EL (cell line): Measurements from ENCODE around the gene DOC2A.

ENCODE experiments used
- DNase-seq: peaks from one replicate; pipeline ENCODE4 v3.0.0-alpha.2; 2016

Gene DOC2A

DNA sequence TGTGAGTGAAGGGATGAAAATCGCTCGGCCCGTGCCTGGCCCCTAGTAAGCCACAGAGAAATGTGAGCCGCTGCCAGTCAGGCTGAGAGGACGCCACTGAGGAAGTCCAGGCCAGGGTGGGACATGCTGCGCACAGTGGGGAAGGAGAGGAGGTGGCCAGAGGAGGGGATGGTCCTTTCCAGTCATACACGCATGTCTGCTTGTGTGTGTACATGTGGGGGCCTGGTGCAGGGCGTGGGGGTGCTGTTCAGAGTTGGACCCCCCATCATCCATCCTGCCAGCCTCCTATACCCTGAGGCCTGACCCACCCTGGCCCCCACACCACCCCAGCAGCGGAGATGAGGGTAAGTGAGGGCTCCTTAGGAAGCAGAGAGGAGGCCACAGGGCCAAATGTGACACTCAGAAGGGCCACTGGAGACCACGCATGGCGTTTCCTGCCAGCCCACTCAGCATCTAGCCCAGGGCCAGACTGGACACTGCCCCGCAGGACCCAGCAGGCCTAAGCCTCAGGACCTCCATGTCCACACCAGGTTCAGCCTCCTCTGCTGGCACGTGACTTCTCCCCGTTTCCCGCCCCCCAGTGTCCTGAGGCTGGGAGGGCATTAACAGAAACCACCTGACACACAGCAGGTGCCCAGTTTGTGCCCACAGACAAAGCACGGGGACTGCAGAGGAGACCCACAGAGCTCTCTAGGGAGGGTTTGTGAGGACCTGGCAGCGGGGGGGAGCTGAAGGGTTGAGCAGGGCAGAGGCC lies 7.0 kb downstream of the DOC2A start:
- DNase-seq = no peak

- DNase-seq = no peak
Measured at GRCh38 chr16:30002614-30003346, 8.0 kb downstream of the DOC2A start.

DNA sequence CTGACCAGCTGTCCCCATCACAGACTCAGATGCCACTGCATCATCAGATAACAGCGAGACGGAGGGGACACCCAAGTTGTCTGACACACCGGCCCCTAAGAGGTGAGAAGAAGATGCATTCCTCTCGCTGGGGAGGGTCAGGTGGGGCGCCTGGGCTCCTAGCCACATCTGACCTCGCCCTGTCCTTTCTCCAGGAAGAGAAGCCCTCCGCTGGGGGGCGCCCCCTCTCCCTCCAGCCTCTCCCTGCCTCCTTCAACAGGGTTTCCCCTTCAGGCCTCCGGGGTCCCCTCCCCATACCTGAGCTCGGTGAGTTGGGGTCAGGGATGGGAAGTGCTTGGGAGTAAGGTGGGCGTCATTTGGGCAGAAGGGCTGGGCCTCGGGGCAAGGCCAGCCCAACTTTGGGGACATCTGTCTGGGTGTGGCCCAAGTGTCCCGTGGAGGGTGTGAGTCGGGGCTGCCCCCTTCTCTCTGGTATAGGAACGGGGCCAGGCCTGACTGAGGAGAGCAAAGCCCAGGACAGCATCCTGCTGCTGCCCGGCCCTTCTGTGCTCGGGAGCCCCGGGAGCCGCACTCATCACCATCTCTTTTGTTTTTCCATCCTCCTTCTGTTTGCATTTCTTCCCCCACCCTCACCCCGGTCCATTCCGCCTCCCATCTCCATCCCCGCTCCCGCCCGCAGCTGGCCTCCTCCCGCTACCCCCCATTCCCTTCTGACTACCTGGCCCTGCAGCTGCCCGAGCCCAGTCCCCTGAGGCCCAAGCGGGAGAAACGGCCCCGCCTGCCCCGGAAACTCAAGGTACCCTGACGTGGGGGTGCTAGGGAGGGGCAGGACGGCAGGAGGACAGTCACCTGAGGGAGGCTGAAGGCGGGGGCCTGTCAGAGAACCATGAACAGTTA lies 9.8 kb downstream of the DOC2A start:
- DNase-seq = no peak

DNA sequence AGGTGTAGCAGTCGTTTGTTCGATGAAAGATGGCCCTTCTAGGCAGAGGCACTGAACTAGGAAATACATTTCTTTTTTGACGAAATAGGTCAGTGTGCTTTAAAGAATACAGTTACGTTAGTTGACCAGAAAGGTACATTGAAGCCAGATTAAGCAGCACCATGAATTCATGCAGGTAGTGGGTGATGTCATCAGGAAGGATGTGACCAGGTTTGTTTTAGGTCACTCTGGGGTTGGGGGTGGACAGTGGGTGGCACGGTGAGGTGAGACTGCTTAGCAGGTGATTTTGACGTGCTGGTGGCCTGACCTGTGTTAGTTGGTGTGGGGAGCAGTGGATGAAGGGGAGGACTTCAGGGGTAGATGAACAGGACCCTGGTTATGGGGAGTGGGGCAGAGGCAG lies 11.2 kb downstream of the DOC2A start:
- no peak for DNase-seq

GRCh38 chr16:29996766-29997250 lies 14.0 kb downstream of the DOC2A start:
- DNase-seq = no peak

DNA sequence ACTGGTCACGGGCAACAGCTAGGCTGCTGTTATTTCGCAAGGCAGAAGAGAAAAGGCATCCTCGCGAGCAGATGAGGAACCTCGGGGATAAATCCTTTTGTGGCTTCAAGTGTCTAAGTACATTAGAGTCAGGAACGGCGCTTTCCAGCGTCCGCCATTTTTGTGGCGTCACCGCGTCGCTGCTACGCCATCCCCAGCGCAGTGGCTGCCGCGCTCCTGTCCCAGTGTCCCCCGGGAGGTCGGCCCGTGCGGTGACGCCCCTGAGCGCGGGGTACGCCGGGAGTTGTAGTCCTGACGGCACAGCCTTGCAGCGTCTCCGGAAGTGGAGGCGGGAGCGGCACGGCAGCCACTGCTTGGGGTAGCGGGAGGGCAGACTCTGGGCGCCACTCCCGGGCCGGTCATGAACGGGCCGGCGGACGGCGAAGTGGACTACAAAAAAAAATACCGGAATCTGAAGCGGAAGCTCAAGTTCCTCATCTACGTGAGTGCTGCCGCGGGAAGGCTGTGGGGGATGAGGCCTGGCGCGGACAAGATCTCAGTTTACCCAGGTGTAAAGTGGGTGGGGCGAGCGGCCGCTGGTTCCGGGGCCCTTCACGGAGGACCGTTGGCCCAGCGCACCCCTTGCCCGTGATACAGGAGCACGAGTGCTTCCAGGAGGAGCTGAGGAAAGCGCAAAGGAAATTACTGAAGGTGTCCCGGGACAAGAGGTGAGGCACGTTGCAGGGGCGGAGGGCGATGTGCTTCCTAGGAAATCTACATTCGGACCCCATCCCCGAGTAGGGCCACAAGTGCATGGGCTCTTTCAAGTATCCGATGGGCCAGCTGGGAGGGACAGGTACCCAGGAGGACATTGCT lies 14.7 kb downstream of the DOC2A start, which contains the start of gene INO80E:
Gene INO80E, plus strand, starts transcription at position 331 of the 855 bp plus-strand sequence. Its CDS starts 70 bp downstream, at position 401.
- peak; percentile 95 for DNase-seq

GRCh38 chr16:29995324-29995910 lies 15.4 kb downstream of the DOC2A start, which contains the start of gene HIRIP3:
TSS of gene HIRIP3 (minus strand) at chr16:29995617. CDS start at chr16:29995605, 12 bp downstream.
- DNase-seq = peak; percentile 80

GRCh38 chr16:29994600-29995323 lies 16.1 kb downstream of the DOC2A start:
- DNase-seq = peak; percentile 94

GRCh38 chr16:29993903-29994599 lies 16.8 kb downstream of the DOC2A start:
- DNase-seq = no peak

GRCh38 chr16:29993191-29993902 lies 17.5 kb downstream of the DOC2A start:
- DNase-seq = no peak

DNA sequence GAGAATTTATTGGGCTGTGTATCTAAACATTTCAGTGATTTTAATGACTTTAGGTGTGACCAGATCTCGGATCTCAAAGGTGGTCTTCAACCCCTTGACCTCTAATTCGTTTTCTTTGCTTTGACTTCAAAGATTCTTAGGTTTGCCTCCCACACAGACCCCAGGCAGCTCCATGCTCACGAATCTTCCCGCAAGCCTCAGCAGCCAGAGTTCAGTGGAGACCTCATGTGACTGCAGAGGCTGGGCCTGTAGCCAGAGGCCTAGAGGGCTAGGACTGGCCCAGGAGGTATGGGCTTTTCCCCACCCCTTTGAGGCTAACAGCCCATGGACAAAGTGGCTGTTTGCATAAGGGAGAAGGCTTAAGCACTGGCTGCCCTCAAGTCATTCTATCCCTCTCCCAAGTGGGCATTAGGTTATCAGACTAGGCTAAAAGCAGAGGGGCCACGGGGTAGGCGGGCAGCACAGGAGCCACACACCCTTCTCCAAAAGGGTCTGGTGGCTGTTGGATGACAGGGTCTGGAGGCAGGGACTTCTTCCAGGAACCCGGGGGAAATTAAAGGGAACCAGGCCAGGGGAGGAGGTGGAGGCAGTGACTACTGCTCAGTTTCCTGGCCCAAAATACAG lies 18.4 kb downstream of the DOC2A start:
- peak; percentile 37 for DNase-seq

- no peak for DNase-seq
Measured at GRCh38 chr16:29991571-29991904, 19.3 kb downstream of the DOC2A start.

- DNase-seq = no peak
Measured at GRCh38 chr16:29990883-29991570, 19.8 kb downstream of the DOC2A start.

DNA sequence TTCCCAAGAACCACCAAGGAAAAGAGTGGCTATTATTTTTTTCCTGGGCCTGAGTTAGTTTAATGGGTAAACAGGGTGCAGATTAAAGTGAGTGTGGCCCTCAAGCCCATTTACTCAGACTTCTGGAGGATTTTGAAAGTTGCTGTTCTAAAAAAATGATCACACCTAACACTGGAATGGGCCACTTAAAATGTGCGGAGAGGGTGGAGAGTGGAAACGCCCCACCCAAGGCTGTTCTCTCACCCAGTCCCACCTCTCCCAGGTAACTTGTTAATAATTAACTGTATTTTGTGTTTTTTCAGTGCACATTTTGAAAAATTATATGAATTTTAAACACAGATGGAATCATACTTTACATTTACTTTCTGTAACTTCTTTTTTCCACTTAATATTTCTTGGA lies 20.8 kb downstream of the DOC2A start:
- no peak for DNase-seq

DNA sequence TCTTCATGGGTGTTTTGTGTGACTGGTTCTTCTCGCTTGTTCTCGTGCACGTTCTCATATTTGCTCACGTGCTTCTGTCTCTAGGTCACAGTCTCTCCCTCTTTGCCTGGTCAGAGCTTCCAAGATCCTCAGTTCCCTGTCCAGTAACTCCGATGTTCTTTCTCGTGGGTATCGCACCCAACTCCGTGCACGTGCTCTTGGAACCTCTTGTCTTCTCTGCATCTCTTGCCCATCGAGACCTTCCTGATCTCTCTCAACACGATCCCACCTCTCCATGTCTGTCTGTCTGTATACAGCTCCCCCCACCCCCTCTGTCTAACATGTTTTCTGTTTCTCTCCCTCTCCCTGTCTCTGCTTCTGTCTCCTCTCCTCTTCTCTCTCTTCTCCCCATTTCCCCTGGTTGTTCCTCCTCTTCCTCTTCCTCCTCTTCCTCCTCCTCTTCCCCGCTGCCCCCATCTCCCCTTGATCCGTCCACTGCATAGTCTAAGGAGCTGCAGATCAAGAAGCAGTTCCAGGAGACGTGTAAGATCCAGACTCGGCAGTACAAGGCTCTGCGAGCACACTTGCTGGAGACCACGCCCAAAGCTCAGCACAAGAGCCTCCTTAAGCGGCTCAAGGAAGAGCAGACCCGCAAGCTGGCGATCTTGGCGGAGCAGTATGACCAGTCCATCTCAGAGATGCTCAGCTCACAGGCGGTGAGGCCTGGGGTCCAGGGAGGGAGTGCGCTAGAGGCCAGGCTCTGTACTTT lies 21.5 kb downstream of the DOC2A start:
- DNase-seq = no peak

GRCh38 chr16:29988346-29989075 lies 22.3 kb downstream of the DOC2A start:
- DNase-seq = no peak
